Measurements from ENCODE around the gene GMDS. TPM values are rescaled to one million over a fixed set of nuclear protein-coding genes. Genes with fewer than 3 reads are reported as not detected.

The GMDS gene
- total and polyA plus RNA-seq, 2 donors (not counting 1 experiment from before 2014, with no cell fraction given), result 11.5 to 16.4 TPM

- 94% methylated on average over 4 of the region's 4 CpGs for WGBS (ENCODE audit: insufficient coverage)
- CTCF ChIA-PET, result no interaction called here
- H3K27me3 ChIP-seq (replicated peaks in 1 of 4; ENCODE audit: control extremely low read depth in 1 of 4, control insufficient read depth in 3 of 4, insufficient read depth in 4 of 4, low read length in 3 of 4), result no peaks in the 10 kb centered on the region
- no peak overlapping the region for H3K9ac ChIP-seq (ENCODE audit: low read length)
- H4K20me1 ChIP-seq (ENCODE audit: control insufficient read depth, insufficient read depth, low read length, poor library complexity, severe bottlenecking), result no peaks in the 10 kb centered on the region
- H3K4me1 ChIP-seq (ENCODE audit: control insufficient read depth in 2 of 2, insufficient read depth in 2 of 2, low read length in 2 of 2), result no peaks in the 10 kb centered on the region
- no peak overlapping the region for H3K27ac ChIP-seq (ENCODE audit: low read length in 2 of 2)
- no peak for TF ChIP-seq CTCF (IDR thresholded peaks at IDR 0.05)
- no peak for TF ChIP-seq EZH2 (IDR thresholded peaks at IDR 0.05; ENCODE audit: borderline replicate concordance, insufficient read depth, low read depth, low read length, poor library complexity, severe bottlenecking)
- H2AFZ ChIP-seq (ENCODE audit: insufficient read depth, low read depth, low read length, poor library complexity, severe bottlenecking), result no peak overlapping the region
- H3K9me3 Mint-ChIP-seq (ENCODE audit: insufficient read depth), result no peaks in the 10 kb centered on the region
- ATAC-seq (ENCODE audit: low read depth) (no peak), DNase-seq (no peak)
- peaks cover 7% of the 10 kb centered on the region for H3K4me1 Mint-ChIP-seq
- H3K27me3 Mint-ChIP-seq, result no peaks in the 10 kb centered on the region
- H3K4me2 ChIP-seq (replicated peaks; ENCODE audit: low read depth, low read length, poor library complexity, severe bottlenecking), result no peak overlapping the region
- intact Hi-C loops (cut with micrococcal nuclease), result no loop called here
- POLR2A ChIA-PET, result no interaction called here
- H3K4me3 ChIP-seq (ENCODE audit: control extremely low read depth in 1 of 5, extremely low read depth in 1 of 5, insufficient read depth in 1 of 5, low read depth in 2 of 5, low read length in 4 of 5), result no peak overlapping the region
- H3K27ac Mint-ChIP-seq, result no peak overlapping the region
- no peaks in the 10 kb centered on the region for H3K79me2 ChIP-seq (ENCODE audit: control insufficient read depth, insufficient read depth, low read length)
- no peak overlapping the region for H3K4me3 Mint-ChIP-seq
- no peaks in the 10 kb centered on the region for H3K36me3 ChIP-seq (replicated peaks in 1 of 2; ENCODE audit: control extremely low read depth in 1 of 2, control insufficient read depth in 1 of 2, extremely low read depth in 1 of 2, insufficient read depth in 2 of 2, low read length in 1 of 2)
- H3K9me3 ChIP-seq (ENCODE audit: control extremely low read depth in 1 of 3, control insufficient read depth in 2 of 3, insufficient read depth in 1 of 3, low read length in 2 of 3), result no peaks in the 10 kb centered on the region
Measured at GRCh38 chr6:1941534-1941933, 303.9 kb downstream of the GMDS start.

- H3K36me3 ChIP-seq (replicated peaks in 1 of 2; ENCODE audit: control extremely low read depth in 1 of 2, control insufficient read depth in 1 of 2, extremely low read depth in 1 of 2, insufficient read depth in 2 of 2, low read length in 1 of 2), result no peaks in the 10 kb centered on the region
- H3K9me3 Mint-ChIP-seq (ENCODE audit: insufficient read depth), result no peaks in the 10 kb centered on the region
- H3K27me3 ChIP-seq (replicated peaks in 1 of 4; ENCODE audit: control extremely low read depth in 1 of 4, control insufficient read depth in 3 of 4, insufficient read depth in 4 of 4, low read length in 3 of 4), result no peaks in the 10 kb centered on the region
- no peaks in the 10 kb centered on the region for H3K4me1 ChIP-seq (ENCODE audit: control insufficient read depth in 2 of 2, insufficient read depth in 2 of 2, low read length in 2 of 2)
- H4K20me1 ChIP-seq (ENCODE audit: control insufficient read depth, insufficient read depth, low read length, poor library complexity, severe bottlenecking), result no peaks in the 10 kb centered on the region
- peaks cover 7% of the 10 kb centered on the region for H3K4me1 Mint-ChIP-seq
- H3K79me2 ChIP-seq (ENCODE audit: control insufficient read depth, insufficient read depth, low read length), result no peaks in the 10 kb centered on the region
- ChIA-PET CTCF (no interaction called here), POLR2A (no interaction called here)
- H3K4me2 ChIP-seq (replicated peaks; ENCODE audit: low read depth, low read length, poor library complexity, severe bottlenecking), result no peak overlapping the region
- 60% methylated on average over 1 of the region's 2 CpGs for WGBS (ENCODE audit: insufficient coverage)
- no peak overlapping the region for H3K27ac ChIP-seq (ENCODE audit: low read length in 2 of 2)
- no peak overlapping the region for H3K4me3 ChIP-seq (ENCODE audit: control extremely low read depth in 1 of 5, extremely low read depth in 1 of 5, insufficient read depth in 1 of 5, low read depth in 2 of 5, low read length in 4 of 5)
- H2AFZ ChIP-seq (ENCODE audit: insufficient read depth, low read depth, low read length, poor library complexity, severe bottlenecking), result no peak overlapping the region
- H3K27me3 Mint-ChIP-seq, result no peaks in the 10 kb centered on the region
- peaks cover 3 to 6% (median 3%) of the 10 kb centered on the region in 3 donors for H3K9me3 ChIP-seq (ENCODE audit: control extremely low read depth in 1 of 3, control insufficient read depth in 2 of 3, insufficient read depth in 1 of 3, low read length in 2 of 3)
- no peak for TF ChIP-seq EZH2 (IDR thresholded peaks at IDR 0.05; ENCODE audit: borderline replicate concordance, insufficient read depth, low read depth, low read length, poor library complexity, severe bottlenecking)
- no peak overlapping the region for H3K9ac ChIP-seq (ENCODE audit: low read length)
- intact Hi-C loops (cut with micrococcal nuclease), result no loop called here
- no peak overlapping the region for H3K27ac Mint-ChIP-seq
- peak; percentile 36 for ATAC-seq (ENCODE audit: low read depth)
- peak; percentile 6 for DNase-seq
- no peak overlapping the region for H3K4me3 Mint-ChIP-seq
Measured at GRCh38 chr6:1940381-1940780, 305.0 kb downstream of the GMDS start.
